ENCODE data around the gene FCHO1. TPM values are rescaled to one million over a fixed set of nuclear protein-coding genes. Genes with fewer than 3 reads are reported as not detected.
"Not testable (repeated sequence)": the region's sequence is repeated elsewhere in the genome, so short reads cannot be mapped to it uniquely, and the experiment has no call there.

FCHO1 gene
- total RNA-seq, 1 donor from 2014 or later, result 2.4 TPM

DNA sequence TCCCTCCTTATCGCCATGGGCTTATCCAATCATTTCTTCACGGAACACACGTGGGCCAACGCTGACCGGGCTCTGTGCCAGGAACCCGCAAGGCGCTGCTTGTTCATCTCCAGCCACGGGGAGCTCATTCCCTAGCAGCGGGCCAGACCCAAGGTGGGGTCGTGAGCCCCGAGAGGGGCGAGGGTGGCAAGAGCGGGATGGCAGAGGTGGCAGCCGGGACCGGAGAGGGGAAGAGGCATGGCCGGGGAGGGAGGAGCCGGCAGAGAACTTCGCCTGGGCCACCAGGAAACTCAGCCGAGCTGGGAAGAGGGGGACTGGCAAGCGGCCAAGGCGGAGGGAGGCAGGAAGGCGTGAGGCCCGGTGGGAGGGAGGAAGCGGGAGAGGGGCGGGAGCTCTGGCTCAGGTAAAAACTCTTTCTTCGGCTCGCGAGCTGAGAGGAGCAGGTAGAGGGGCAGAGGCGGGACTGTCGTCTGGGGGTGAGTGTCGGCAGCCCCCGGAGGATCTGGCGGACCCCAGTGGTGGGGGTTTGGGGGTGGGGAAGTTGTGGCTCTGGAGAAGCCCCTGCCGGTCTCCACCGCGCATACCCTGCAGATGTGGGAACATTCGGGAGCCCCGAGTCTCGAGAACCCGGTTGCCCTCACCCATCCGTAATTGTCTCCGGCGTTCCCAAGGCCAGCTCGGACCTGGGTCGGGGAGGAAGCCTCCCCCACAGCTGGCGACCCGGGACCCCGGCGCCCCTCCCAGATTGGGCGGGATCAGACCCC, 43.6 kb downstream of the FCHO1 start, which contains the start of gene B3GNT3:
Gene B3GNT3, plus strand, starts transcription at position 408 of the 764 bp plus-strand sequence. CDS start 12,670 bp downstream, outside the sequence.
- no peak for DNase-seq

DNA sequence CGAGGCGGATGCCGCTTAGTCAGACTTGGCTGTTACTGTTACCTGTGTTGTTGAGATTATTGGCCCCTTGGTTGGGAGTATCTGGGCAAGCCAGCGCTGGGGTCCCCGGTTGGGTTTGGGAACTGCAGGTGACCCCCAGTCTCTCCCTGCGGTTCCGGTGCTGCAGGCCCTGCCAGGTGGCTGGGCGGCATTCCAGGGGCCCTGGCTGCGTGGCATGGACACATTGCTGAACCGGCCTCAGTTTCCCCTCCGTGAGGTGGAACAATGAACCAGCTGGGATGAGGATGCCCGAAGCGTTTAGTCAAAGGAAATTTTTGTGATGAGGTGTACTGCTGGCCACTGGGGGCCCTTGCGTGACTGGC, 44.2 kb downstream of the FCHO1 start:
- DNase-seq, result no peak

DNA sequence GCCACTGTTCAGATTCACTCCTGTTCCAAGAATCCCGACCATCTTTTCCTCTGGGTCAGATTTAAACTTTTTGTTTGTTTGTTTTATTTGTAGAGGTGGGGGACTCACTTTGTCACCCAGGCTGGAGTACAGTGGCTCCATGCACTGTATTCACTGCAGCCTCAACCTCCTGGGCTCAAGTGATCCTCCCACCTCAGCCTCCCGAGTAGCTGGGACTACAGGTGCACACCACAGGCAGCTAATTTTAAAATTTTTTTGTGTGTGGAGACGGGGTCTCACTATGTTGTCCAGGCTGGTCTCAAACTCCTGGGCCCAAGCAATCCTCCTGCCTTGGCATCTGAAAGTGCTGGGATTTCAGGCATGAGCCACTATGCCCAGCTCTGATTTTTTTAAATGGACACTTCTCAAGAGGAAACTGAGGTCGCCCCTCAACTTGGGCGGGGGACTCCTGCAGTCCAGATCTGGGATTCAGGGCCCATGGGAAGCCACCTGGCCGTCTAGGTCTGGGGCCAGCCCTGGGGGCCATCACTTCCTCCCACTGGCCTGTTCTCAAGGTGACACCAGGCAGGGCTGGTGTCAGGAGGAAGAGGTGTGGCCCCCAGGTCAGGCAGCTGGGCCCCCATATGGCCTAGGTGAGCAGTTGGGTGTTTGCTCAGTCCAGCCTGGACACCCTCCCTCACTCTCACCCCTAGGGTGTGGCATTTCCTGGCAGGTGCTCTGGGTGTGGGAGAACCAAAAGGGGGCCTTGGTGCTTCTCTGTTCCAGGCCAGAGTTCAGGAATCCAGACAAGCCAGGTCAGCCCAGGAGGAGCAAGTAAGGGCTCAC, 44.9 kb downstream of the FCHO1 start:
- no peak for DNase-seq

DNA sequence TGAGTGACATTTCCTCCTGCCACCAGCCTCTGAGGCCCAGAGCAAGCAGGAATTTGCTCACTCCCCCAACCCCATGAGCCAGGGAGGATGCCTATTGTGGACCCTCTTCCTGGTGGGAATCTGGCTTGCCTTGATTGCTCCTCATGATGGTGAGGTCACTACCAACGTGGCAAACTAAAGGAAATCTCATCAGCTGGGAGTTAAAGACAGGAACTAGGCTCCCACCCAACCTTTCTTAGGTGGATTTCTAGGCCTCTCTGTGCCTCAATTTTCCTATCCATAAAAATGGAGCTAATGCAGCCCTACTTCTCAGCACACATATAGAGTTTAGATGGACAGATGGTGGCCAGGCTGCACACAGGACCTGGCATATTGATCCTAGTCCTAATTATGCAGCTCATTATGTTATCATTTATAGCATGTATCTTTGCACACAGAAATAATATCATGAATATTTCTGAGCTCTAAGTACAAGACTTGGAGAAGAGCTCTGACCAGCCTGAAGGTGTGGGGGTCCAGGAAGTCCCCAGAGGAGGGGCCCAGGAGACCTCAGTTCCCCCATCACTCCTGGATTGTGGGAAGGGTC, 45.7 kb downstream of the FCHO1 start:
- DNase-seq, result no peak

DNA sequence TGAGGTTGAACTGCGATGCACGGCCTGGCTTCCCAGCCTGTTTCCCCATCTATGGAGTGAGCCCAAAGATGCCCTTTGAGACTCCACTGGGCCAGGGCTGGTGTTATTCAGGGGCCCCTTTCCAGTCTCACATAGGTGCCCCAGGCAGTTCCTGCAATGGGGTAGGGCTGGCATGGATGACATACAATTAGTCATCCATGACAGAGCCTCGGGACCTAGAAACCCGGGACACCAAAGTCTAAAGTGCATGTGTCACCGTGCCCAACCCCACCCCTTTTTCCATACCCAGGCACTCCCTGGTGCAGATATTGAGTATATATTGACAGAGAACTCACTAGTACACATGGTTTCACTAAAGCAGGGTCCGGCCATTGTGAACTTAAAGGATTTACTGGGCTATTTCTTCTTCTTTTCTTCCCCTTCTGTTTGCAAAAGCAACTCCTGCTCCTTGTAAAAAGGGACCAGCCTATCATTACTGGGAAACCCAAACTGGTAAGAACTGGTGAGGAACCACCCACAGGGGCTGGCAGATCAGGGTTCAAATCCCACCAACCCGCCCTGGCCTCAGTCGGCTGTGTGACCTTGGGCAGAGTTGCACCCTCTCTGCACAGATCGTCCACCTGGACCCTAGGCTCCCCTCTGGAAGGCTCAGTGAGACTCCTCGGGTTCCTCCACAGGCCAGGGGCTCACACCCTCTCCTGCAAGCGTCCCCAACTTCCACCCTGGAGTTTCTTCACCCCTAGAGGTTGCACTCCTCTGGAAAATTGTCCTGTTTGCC, 46.3 kb downstream of the FCHO1 start:
- no peak for DNase-seq

DNA sequence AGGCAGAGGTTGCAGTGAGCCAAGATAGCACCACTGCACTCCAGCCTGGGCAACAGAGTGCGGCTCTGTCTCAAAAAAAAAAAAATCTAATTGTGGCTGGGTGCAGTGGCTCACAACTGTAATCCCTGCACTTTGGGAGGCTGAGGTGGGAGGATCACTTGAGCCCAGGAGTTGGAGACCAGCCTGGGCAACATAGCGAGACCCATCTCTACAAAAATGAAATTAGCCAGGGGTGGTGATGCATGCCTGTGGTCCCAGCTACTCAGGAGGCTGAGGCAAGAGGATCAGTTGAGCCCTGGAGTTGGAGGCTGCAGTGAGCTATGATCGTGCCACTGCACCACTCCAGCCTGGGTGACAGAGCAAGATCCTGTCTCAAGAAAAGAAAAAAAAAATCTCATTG, 47.3 kb downstream of the FCHO1 start:
- not testable (repeated sequence) for DNase-seq

DNA sequence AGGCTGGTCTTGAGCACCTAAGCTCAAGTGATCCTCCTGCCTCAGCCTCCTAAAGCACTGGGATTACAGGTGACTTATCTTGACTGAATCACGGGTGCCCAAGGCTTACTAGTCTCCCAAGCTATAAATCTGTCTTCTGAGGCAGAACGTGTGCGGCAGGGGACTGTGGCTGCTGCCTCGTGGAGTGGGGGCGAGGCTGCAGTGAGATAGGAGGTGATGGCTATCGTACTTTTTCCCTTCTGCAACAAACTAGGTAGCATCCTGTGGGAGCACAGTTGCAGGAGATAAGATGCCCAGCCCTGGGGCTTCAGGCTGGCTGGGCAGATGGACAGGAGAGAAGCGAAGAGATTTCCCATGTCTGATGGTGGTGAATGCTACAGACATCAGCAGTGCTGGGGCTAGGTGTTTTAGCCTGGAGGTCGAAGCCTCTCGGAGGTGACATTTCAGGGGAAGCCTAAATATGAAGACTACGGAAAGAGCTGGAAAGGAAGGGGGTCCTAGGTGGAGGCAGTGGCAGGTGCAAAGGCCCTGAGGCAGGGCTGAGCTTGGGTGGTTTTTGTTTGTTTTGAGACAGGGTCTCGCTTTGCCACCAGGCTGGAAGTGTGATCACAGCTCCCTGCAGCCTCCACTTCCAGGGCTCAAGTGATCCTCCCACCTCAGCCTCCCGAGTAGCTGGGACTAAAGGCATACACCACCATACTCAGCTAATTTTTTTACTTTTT, 51.0 kb downstream of the FCHO1 start:
- DNase-seq, result no peak

DNA sequence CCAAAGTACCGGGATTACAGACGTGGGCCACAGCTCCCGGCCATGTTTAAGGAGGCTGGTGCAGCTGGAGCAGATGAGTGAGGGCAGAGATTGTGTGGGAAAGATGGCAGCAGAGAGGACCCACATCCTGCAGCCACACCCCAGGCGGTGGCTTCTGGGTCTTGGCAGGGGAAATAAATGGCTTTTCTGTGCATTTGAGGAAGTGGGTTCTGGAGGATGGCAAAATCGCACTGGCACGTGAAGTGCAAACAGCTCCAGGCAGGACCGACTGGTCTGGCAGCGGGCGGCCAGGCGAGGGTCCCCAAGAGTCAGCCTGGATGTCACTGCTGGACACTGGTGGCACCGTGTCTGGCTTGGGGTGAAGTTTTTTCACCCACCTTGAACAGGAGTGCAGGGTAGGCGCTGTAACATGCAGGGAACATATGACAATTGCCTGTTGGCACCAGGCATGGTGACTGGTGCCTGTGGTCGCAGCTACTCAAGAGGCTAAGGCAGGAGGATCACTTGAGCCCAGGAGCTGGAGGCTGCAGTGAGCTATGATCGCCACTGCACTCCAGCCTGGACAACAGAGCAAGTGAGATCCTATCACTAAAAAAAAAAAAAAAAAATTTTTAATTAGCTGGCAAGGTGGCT, 52.1 kb downstream of the FCHO1 start:
- no peak for DNase-seq

DNA sequence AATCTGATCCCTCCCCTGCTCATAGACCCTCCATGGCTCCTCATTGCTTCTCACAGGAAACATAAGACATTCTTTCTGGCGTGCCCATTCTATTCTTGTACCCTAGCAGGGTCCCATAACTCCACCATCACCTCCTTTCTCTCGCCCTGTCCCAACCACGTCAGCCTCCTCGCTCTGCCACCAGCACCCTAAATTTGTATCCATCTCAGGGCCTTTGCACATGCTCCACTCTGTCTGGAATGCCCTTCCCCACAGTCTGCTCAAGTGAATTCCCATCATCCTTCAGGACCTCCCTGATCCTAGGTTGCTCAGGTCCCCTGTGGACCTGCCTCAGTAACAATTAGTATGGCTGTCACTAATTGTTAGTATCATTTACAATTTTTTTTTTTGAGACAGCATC, 54.1 kb downstream of the FCHO1 start:
- no peak for DNase-seq

DNA sequence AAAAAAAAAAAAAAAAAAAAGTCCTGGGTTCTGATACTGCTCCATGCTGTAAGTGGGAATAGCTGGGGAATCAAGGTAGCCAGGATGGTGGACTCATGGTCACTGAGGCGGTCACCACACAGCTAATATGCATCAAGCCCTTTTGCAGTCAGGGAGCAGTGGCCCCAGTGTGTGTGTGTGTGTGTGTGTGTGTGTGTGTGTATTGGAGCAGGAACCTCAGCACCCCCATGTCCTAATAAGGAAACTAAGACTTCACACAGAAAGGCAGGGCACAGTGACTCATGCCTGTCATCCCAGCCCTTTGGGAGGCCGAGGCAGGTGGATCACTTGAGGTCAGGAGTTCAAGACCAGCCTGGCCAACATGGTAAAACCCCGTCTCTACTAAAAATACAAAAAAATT, 55.7 kb downstream of the FCHO1 start:
- DNase-seq, result no peak

DNA sequence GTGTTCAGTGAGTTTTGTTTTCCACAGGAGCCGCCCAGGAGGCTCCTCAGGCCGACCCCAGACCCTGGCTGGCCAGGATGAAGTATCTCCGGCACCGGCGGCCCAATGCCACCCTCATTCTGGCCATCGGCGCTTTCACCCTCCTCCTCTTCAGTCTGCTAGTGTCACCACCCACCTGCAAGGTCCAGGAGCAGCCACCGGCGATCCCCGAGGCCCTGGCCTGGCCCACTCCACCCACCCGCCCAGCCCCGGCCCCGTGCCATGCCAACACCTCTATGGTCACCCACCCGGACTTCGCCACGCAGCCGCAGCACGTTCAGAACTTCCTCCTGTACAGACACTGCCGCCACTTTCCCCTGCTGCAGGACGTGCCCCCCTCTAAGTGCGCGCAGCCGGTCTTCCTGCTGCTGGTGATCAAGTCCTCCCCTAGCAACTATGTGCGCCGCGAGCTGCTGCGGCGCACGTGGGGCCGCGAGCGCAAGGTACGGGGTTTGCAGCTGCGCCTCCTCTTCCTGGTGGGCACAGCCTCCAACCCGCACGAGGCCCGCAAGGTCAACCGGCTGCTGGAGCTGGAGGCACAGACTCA, 56.5 kb downstream of the FCHO1 start:
- DNase-seq, result no peak

DNA sequence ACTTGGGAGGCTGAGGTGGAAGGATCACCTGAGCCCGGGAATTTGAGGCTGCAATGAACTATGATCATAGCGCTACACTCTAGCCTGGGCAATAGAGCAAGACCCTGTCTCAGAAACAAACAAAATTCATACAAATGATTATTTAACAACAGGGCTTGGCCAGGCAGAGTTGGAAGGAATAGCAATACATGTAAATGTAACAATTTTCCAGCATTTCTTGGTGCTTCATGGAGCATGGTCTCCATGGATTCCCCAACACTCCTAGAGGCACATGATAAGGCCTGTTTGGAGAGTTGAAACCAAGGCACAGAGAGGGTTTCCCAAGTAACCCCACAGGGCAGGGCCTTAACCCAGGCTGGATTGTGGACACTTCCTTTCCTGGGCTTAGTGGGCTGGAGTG, 59.8 kb downstream of the FCHO1 start:
- no peak for DNase-seq

DNA sequence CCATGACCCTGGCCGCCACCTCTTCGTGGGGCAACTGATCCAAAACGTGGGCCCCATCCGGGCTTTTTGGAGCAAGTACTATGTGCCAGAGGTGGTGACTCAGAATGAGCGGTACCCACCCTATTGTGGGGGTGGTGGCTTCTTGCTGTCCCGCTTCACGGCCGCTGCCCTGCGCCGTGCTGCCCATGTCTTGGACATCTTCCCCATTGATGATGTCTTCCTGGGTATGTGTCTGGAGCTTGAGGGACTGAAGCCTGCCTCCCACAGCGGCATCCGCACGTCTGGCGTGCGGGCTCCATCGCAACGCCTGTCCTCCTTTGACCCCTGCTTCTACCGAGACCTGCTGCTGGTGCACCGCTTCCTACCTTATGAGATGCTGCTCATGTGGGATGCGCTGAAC, 60.4 kb downstream of the FCHO1 start:
- DNase-seq, result no peak

DNA sequence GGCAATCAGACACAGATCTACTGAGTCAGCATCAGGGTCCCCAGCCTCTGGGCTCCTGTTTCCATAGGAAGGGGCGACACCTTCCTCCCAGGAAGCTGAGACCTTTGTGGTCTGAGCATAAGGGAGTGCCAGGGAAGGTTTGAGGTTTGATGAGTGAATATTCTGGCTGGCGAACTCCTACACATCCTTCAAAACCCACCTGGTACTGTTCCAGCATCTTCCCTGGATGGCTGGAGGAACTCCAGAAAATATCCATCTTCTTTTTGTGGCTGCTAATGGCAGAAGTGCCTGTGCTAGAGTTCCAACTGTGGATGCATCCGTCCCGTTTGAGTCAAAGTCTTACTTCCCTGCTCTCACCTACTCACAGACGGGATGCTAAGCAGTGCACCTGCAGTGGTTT, 60.8 kb downstream of the FCHO1 start:
- no peak for DNase-seq

DNA sequence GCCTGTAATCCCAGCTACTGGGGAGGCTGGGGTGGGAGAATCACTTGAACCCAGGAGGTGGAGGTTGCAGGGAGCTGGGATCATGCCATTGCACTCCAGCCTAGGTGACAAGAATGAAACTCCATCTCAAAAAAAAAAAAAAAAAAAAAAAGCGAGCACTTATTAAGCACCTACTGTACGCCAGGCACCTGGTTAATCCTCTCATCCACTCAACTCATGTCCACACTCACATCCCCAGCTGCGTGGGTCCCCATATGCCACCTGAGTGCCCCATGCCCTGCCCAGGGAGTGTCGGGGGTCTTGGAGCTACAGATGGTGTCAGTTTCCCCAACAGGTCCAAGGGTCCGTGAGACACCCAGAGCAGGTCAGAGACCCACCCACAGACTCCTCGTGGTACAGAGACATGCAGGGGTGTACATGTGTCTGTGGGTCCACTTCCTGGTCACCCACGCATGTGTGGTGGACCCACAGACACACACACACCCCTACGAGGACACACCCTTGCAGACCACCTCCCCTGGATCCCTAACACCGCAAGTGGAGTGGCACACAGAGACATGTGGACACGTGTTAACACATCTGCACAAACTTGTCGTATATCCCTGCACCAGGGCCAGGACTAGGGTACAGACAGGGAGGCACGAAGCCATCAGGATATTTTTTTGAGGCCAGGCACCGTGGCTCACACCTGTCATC, 66.5 kb downstream of the FCHO1 start:
- DNase-seq, result no peak

DNA sequence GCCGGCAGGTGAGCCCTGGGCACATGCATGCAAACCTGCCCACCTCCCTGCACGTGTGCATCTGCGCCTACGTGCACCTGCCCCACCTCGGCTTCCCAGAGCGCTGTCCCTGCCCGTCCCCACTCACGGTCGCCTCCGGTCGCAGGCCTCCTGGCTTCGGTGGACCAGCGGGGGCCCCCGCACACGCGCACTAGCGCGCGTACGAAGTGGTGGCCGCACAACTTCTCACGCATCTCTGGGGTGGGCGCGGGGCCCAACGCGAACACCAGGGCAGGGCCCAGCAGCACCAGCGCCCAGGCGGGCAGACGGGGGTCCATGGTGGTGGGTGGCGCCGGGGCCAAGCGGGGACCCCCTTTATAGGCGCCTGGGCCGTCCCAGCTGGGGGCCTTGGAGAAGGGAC, 69.9 kb downstream of the FCHO1 start, which contains the start of gene INSL3:
Gene INSL3, minus strand, starts transcription at position 330 of the 400 bp plus-strand sequence. Its CDS starts 13 bp downstream, at position 317.
- DNase-seq, result no peak

DNA sequence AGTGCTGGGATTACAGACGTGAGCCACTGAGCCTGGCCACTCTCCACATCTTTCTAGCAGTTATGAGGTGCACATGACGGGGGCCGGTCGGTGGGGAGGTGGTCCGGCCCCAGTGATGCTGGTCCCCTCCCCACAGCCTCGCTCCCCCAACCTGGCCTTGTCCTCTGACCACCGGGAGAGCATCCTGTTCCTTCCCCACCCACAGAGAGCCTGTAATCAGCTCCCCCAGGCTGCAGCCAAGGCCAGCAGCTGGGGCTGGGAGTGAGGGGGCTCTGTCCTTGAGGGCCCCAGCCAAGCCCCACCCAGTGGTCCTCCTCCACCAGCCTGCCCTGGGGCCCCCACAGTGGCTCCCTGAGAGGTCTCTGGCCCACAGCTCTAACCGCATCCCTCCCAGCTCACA, 73.1 kb downstream of the FCHO1 start:
- no peak for DNase-seq

DNA sequence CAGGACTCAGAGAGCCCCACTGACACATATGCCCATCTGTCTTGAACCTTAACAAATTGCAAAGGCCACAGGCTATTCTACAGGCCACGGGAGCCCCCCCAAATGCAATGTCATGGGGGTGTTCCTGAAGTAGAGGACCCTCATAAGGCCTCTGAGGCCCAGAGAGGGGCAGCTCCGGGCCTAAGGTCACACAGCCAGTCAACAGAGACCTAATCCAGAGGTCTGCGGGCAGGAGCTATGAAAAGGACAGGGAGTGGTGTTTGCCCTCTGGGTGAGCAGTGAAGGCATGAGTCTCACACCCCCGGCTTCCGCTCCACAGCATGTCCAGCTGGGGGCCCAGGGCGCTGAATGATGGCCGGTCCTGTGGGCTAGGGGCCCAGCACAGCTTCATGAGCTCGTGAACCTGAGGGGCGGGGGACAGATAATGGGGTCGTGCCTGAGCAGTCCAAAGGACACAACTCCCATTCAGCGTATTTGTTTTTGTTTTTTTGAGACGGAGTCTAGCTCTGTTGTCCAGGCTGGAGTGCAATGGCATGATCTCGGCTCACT, 75.3 kb downstream of the FCHO1 start:
- DNase-seq, result no peak

DNA sequence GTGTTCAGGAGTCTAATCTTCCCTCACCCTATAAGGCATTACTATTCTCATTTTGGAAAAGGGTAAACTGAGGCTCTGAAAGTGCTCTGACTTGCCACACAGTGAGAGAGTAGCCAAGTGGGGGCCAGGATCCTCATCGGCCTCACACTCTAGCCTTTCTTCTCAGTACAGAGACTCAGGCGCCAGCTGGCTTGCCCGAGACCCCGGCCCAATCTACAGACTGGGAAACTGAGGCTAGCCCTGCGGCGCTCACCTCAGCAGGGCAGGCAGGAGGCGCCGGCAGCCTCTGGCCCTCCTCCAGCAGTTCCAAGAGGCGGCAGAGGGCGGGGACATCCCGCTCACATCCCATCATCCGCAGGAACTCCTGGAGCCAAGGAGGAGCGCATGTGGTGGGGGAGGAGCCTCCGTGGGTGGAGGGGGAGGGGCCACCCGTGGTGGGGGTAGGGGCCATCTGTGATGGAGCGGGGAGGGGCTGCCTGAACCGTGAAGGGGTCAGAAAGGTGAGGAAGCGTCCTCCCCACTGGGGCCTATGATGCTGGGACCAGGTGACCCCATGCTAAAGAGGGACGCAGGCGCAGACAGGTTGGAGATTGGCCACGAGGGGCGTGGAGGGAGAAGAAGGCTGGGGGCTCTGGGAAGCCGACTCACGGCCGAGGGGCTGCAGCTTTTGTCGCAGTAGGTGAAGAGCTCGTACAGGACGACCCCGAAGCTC, 78.7 kb downstream of the FCHO1 start:
- no peak for DNase-seq
